GM19468 (cell line): ENCODE data around the gene TCF23.
"Not testable (repeated sequence)": the region's sequence is repeated elsewhere in the genome, so short reads cannot be mapped to it uniquely, and the experiment has no call there.

ENCODE experiments used
- ATAC-seq: cut with Tn5 transposase; IDR thresholded peaks from one replicate; pipeline ENCODE4 v1.9.1; 2021; ENCODE audit warnings: mild to moderate bottlenecking, moderate library complexity, moderate number of reproducible peaks; ENCODE audit not compliant: unreplicated experiment; ENCODE audit errors: extremely low read depth

TCF23 gene

DNA sequence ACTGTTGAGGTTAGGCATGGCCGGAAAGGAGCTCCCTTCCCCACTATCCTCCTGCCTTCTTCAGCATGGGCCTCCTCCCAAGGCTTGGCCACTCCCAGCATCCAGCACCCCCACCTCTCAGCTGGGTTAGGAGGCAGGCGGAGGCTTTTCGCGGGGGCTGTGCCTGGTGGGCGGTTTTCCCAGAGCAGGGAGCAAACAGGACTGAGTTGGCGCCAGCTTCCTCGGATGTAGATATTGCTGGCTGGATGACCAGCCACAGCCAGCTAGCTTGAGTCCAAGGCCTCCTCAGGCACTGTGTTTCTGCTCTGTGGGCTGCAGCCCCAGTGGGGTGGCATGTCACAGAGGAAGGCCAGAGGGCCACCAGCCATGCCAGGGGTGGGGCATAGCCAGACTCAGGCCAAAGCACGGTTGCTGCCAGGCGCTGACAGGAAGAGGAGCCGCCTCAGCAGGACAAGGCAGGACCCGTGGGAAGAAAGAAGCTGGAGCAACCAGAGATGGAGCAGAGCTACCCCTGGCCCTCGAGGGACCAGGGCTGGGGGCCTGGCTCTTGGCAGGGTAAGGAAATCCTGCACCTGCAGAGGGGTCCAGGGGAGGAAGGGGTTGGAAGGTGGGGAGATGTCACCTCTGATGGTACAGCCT is at the start of gene TCF23:
Gene TCF23, plus strand, starts transcription at position 204 of the 639 bp plus-strand sequence. Its CDS starts 130 bp downstream, at position 334.
- no peak for ATAC-seq

DNA sequence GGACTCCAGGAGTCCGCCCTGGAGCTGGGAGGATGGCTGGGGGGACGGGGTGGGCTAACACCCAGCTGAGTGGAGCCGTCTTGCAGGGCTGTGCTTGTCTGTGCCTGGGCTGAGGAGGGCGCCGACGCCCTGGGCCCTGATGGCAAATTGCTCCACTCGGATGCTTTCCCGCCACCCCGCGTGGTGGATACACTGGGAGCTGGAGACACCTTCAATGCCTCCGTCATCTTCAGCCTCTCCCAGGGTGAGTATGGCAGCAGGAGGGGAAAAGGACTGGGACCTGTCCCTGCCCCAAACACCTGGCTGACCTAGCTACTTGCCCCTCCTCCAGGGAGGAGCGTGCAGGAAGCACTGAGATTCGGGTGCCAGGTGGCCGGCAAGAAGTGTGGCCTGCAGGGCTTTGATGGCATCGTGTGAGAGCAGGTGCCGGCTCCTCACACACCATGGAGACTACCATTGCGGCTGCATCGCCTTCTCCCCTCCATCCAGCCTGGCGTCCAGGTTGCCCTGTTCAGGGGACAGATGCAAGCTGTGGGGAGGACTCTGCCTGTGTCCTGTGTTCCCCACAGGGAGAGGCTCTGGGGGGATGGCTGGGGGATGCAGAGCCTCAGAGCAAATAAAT is 49.4 kb upstream of the TCF23 start:
- ATAC-seq = no peak

- no peak for ATAC-seq
Measured at GRCh38 chr2:27100036-27100435, 48.8 kb upstream of the TCF23 start.

- no peak for ATAC-seq
Measured at GRCh38 chr2:27102329-27102728, 46.5 kb upstream of the TCF23 start.

- ATAC-seq = no peak
Measured at GRCh38 chr2:27105981-27106380, 42.8 kb upstream of the TCF23 start.

- no peak for ATAC-seq
Measured at GRCh38 chr2:27108221-27108620, 40.6 kb upstream of the TCF23 start.

DNA sequence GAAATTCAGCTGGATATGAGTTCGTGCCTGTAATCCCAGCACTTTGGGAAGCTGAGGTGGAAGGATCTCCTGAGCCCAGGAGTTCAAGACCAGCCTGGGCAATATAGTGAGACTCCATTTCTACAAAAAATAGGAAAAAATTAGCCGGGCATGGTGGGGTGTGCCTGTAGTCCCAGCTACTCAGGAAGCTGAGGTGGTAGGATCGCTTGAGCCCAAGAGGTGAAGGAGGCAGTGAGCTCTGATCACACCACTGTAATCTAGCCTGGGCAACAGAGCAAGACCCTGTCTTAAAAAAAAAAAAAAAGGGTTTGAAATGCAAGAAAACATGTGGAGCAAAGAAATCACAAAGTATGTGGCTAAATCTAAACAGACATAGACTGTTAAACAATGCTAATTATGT is 39.7 kb upstream of the TCF23 start:
- ATAC-seq = no peak

- not testable (repeated sequence) for ATAC-seq
Measured at GRCh38 chr2:27110603-27111352, 38.0 kb upstream of the TCF23 start.

GRCh38 chr2:27111392-27112078 is 37.3 kb upstream of the TCF23 start:
- ATAC-seq = not testable (repeated sequence)

- no peak for ATAC-seq
Measured at GRCh38 chr2:27115519-27115918, 33.3 kb upstream of the TCF23 start.

- ATAC-seq = no peak
Measured at GRCh38 chr2:27117995-27118524, 30.7 kb upstream of the TCF23 start.

- no peak for ATAC-seq
Measured at GRCh38 chr2:27118525-27119329, 30.1 kb upstream of the TCF23 start, which contains the start of gene CGREF1. Gene CGREF1, minus strand, starts transcription at chr2:27119128. Its CDS starts 14,762 bp downstream, at chr2:27104366.

GRCh38 chr2:27119330-27119670 is 29.5 kb upstream of the TCF23 start:
- ATAC-seq = not testable (repeated sequence)

DNA sequence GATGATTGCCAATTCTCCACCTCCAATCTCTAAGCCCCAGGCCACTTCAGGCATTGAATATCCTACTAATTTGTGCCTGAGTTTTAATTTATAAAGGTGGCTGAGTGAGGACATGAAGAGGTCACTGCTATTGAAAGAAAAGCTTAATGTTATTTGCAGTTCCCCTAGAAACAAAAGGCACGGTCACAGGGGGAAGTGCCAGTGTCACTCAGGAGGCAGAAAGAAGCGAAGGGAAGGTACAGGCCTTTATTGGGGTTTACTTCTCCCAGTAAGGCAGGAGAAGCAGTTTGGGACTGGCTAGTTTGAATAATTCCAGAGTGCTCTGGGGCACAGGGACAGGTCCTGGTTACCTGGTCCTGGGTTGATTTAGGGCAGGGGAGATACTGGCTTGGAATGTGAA is 26.9 kb upstream of the TCF23 start:
- no peak for ATAC-seq

DNA sequence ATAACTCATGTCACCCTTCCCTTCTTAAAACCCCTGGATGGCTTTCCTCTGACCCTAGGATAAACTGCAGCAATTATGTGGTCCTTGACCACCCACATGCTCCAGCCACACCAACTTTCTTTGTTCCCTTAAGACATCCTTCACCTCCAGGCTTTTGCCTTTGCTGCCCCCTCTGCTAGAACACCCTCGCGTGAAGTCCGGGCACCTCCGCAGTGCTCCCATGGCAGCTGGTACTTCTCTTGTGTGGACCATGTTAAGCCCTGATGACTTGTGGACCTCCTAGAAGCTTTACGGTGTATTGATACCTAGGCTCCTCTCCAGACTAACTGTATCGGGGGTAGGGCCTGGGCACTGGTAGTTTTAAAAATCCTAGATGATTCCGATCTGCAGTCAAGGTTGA is 26.0 kb upstream of the TCF23 start:
- no peak for ATAC-seq

DNA sequence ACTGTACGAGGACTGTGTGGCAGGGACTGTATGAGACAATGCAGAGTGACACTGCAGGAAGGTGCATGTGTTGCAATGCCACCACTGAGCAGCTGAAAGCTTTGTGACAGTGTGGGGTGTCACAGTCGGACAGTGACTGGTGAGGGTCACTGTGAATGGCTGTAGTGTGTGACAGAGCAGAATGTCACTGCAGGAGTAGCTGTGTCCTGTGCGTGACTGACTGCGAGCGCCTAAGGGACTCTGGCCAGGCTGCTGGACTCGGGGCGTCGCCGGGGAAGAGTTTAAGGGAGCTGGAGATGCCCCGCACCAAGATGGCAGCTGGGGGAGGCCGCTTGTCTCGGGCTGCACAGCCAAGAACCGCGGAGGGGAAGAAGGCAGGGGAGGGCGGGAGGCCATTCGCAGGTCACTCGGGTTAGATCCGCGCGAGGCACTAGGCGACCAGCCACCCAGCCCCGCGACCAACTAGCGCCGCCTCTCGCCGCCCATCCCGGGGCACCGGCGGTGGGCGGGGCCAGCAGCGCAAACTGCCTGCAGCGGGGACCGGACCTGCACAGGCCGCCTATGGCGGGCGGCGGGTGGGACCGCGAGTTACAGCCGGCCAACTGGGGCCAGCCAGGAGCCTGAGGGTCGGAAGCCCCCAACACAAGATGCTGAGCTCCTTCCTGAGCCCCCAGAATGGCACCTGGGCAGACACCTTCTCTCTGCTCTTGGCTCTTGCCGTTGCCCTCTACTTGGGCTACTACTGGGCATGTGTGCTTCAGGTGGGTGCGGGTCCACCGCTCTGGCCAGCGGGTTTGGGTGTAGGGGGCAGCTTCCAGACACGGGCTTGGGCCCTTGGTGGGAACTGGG is 25.3 kb upstream of the TCF23 start, which contains the start of gene ABHD1:
Gene ABHD1, plus strand, starts transcription at position 514 of the 849 bp plus-strand sequence. Its CDS starts 134 bp downstream, at position 648.
- no peak for ATAC-seq

DNA sequence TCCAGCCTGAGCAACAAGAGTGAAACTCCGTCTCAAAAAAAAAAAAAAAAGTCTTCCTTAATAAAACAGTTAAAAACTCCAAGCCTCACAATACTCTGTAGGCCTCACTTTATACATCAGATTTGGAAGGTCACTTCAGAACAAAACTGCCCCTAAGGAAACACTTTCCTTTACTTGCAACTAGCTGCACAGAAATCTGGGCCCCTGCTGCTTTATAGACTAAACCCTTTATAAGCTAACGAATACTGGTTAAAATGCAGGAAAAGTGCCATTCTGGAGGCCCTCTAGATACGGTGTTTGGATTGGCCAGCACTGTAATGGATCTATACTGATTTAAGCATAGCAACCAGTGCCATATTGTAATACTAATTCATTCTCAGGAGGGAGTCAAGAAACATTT is 23.7 kb upstream of the TCF23 start:
- no peak for ATAC-seq

DNA sequence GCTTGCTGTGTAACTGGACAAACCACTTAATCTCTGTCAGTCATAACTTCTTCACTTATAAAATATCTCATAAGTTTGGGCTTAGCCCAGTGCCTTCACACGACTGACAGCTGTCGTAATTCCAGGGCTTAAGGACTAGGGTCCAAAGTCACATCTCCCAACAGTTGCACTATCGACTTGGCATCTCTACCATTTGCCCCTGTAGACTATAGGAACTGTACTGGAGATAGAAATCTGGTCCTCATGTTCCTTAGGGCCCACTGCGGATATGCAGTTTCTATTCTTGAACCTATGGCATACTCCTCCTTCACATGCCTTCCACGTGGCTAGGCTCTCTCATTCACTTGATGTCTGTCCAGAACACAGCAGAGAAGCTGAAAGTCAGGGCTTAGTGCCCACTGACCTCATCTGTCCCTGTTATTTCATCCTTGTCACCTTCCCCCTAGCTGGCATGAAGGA is 22.5 kb upstream of the TCF23 start:
- ATAC-seq = no peak
